Keratinocyte (primary cell): ENCODE measurements around the gene ST6GALNAC5. TPM values are rescaled to one million over a fixed set of nuclear protein-coding genes. Genes with fewer than 3 reads are reported as not detected.

Experiments used
- DNase-seq: peaks from one replicate; pipeline ENCODE4 v3.0.0-alpha.2; 2011; ENCODE audit warnings: low read depth, missing footprints, low spot score
- FAIRE-seq: peaks from 2 replicates; lab custom pipeline; 2011; peaks lifted over from hg19 to GRCh38; lab: Jason Lieb, UNC
- H2AFZ ChIP-seq: 2 replicates; pipeline ENCODE4 v1.6.0; 2012; ENCODE audit warnings: low read length, control low read depth, inconsistent platforms; ENCODE audit not compliant: control insufficient read depth
- H3K27ac ChIP-seq: 2 replicates; pipeline ENCODE4 v1.5.1; 2011; ENCODE audit warnings: low read length; ENCODE audit not compliant: control insufficient read depth, insufficient read depth
- H3K27me3 ChIP-seq: 3 replicates; pipeline ENCODE4 v1.6.0; 2011; ENCODE audit warnings: low read length; ENCODE audit not compliant: control insufficient read depth, insufficient read depth; ENCODE audit errors: extremely low read depth
- H3K36me3 ChIP-seq, 2 experiments: 2 replicates in 1 of 2; 3 replicates in 1 of 2; pipeline ENCODE4 v1.5.1; 2011; ENCODE audit warnings: low read length in 2 of 2, mild to moderate bottlenecking in 1 of 2; ENCODE audit not compliant: control insufficient read depth in 2 of 2, insufficient read depth in 2 of 2; ENCODE audit errors: extremely low read depth in 1 of 2
- H3K4me1 ChIP-seq: 3 replicates; pipeline ENCODE4 v1.5.1; 2011; ENCODE audit warnings: low read length; ENCODE audit not compliant: control insufficient read depth, insufficient read depth; ENCODE audit errors: extremely low read depth
- H3K4me2 ChIP-seq: 3 replicates; pipeline ENCODE4 v1.6.0; 2011; ENCODE audit warnings: low read depth, low read length; ENCODE audit not compliant: control insufficient read depth, insufficient read depth; ENCODE audit errors: extremely low read depth
- H3K4me3 ChIP-seq, 3 experiments: fragments of 200-600 bp in 1 of 3; sonication (generic) in 1 of 3; 2 replicates in 2 of 3; 3 replicates in 1 of 3; pipeline ENCODE4 v1.5.1; 2011 to 2016; ENCODE audit warnings: low read length in 3 of 3, mild to moderate bottlenecking in 3 of 3, control low read depth in 2 of 3, inconsistent platforms in 1 of 3, low read depth in 1 of 3, mixed read lengths in 1 of 3, mixed run types in 1 of 3, moderate library complexity in 1 of 3; ENCODE audit not compliant: control insufficient read depth in 2 of 3, insufficient read depth in 2 of 3; ENCODE audit errors: extremely low read depth in 1 of 3
- H3K79me2 ChIP-seq: 2 replicates; pipeline ENCODE4 v1.6.0; 2012; ENCODE audit warnings: low read length; ENCODE audit not compliant: control insufficient read depth, insufficient read depth
- H3K9ac ChIP-seq: 3 replicates; pipeline ENCODE4 v1.6.0; 2011; ENCODE audit warnings: low read length; ENCODE audit not compliant: control insufficient read depth, insufficient read depth; ENCODE audit errors: extremely low read depth
- H3K9me1 ChIP-seq: 3 replicates; pipeline ENCODE4 v1.6.0; 2011; ENCODE audit warnings: low read length; ENCODE audit not compliant: control insufficient read depth, insufficient read depth; ENCODE audit errors: extremely low read depth
- H3K9me3 ChIP-seq: 2 replicates; pipeline ENCODE4 v1.5.1; 2012; ENCODE audit warnings: low read depth, low read length; ENCODE audit not compliant: control insufficient read depth
- H4K20me1 ChIP-seq: 3 replicates; pipeline ENCODE4 v1.6.0; 2011; ENCODE audit warnings: low read length; ENCODE audit not compliant: control insufficient read depth, insufficient read depth; ENCODE audit errors: extremely low read depth
- CTCF ChIP-seq, 3 experiments: IDR thresholded peaks in 1 of 3; conservative IDR thresholded peaks in 1 of 3; optimal IDR thresholded peaks in 1 of 3; 2 replicates in 2 of 3; 3 replicates in 1 of 3; pipeline versions ENCODE3 to v1.5.1; 2011; ENCODE audit warnings: low read length in 3 of 3, mild to moderate bottlenecking in 3 of 3, moderate library complexity in 2 of 3, control low read depth in 1 of 3, inconsistent platforms in 1 of 3; ENCODE audit not compliant: insufficient read depth in 2 of 3; ENCODE audit errors: extremely low read depth in 1 of 3
- EZH2 ChIP-seq: IDR thresholded peaks from one replicate; pipeline ENCODE4 v1.6.1; 2012; ENCODE audit warnings: inconsistent platforms, mild to moderate bottlenecking, low read length, moderate library complexity
- dilution Hi-C: fragments of 300-500 bp; cut with MboI; formaldehyde crosslinking; loops from one replicate; pipeline ENCODE4 v1.7.0; 2020; ENCODE audit warnings: low sequenced_read_pairs; ENCODE audit not compliant: extremely low pct_ligation_motif_present
- polyA plus RNA-seq, 5 experiments: library from polyadenylated mRNA; depleted of rRNA in 3 of 5; stranded (reverse) in 3 of 5; stranded (forward) in 1 of 5; unstranded in 1 of 5; fragments of >200 nt; gene quantifications; 1 replicate in 1 of 5; 2 replicates in 3 of 5; 3 replicates in 1 of 5; pipeline versions ENCODE4 v1.2.1 to v1.2.3, GENCODE V29; 2011 to 2012; ENCODE audit warnings: missing spikeins in 2 of 5, low read depth in 1 of 5, low replicate concordance in 1 of 5

ST6GALNAC5 gene
- polyA plus RNA-seq, 1 donor (not counting 4 experiments of a cell fraction or from before 2014, with no cell fraction given) = 12.8 TPM

GRCh38 chr1:76868916-76869315 is 1.6 kb downstream of the ST6GALNAC5 start:
- Histone ChIP-seq H3K36me3 (no peaks in the 10 kb centered on the region), H3K79me2 (no peaks in the 10 kb centered on the region), H3K9me3 (no peaks in the 10 kb centered on the region), H4K20me1 (no peaks in the 10 kb centered on the region), H3K4me1 (peaks cover 7% of the 10 kb centered on the region), H3K9me1 (no peaks in the 10 kb centered on the region), H3K27ac (no peak overlapping the region), H3K4me3 (no peak overlapping the region), H3K9ac (no peak overlapping the region), H3K27me3 (peaks cover 25% of the 10 kb centered on the region), H3K4me2 (peak overlapping the region; percentile 81), H2AFZ (no peak overlapping the region)
- no peak for TF ChIP-seq EZH2
- no peak for TF ChIP-seq CTCF (optimal IDR thresholded peaks at IDR 0.05 in 1 of 3, IDR thresholded peaks at IDR 0.05 in 1 of 3, conservative IDR thresholded peaks at IDR 0.05 in 1 of 3; ENCODE audit: extremely low read depth in 1 of 3, insufficient read depth in 2 of 3, low read length in 3 of 3)
- DNase-seq = no peak
- dilution Hi-C loops = no loop called here
- no peak for FAIRE-seq

- peaks cover 25% of the 10 kb centered on the region for H3K27me3 ChIP-seq
- TF ChIP-seq EZH2 (peak; percentile 21), CTCF (optimal IDR thresholded peaks at IDR 0.05 in 1 of 3, IDR thresholded peaks at IDR 0.05 in 1 of 3, conservative IDR thresholded peaks at IDR 0.05 in 1 of 3; ENCODE audit: extremely low read depth in 1 of 3, insufficient read depth in 2 of 3, low read length in 3 of 3) (no peak)
- FAIRE-seq = peak; percentile 26
- no peaks in the 10 kb centered on the region for H3K79me2 ChIP-seq
- no peak overlapping the region for H3K4me3 ChIP-seq
- dilution Hi-C loops = no loop called here
- no peak overlapping the region for H3K9ac ChIP-seq
- no peaks in the 10 kb centered on the region for H3K9me3 ChIP-seq
- no peaks in the 10 kb centered on the region for H3K9me1 ChIP-seq
- H3K36me3 ChIP-seq = no peaks in the 10 kb centered on the region
- H4K20me1 ChIP-seq = no peaks in the 10 kb centered on the region
- no peak overlapping the region for H3K27ac ChIP-seq
- no peak for DNase-seq
- H2AFZ ChIP-seq = no peak overlapping the region
- H3K4me1 ChIP-seq = peaks cover 7% of the 10 kb centered on the region
- no peak overlapping the region for H3K4me2 ChIP-seq
These were observed 2.8 kb downstream of the ST6GALNAC5 start for GRCh38 chr1:76870037-76870436.
